NCI-H128 (cell line): ENCODE measurements around the gene HIGD1A.

Source experiments
- DNase-seq: peaks from one replicate; lab custom pipeline; 2025; ENCODE audit not compliant: unreplicated experiment; lab: John Stamatoyannopoulos, UW

Gene HIGD1A

GRCh38 chr3:42762046-42762724 is 42.1 kb downstream of the HIGD1A start:
- DNase-seq = no peak

- no peak for DNase-seq
These were observed 46.2 kb downstream of the HIGD1A start for GRCh38 chr3:42758126-42758525.

GRCh38 chr3:42756681-42757213 is 47.5 kb downstream of the HIGD1A start:
- DNase-seq = no peak

- DNase-seq = no peak
These were observed 48.4 kb downstream of the HIGD1A start for GRCh38 chr3:42755681-42756578.

- no peak for DNase-seq
These were observed 50.5 kb downstream of the HIGD1A start for GRCh38 chr3:42753757-42754156.

GRCh38 chr3:42752961-42753360 is 51.3 kb downstream of the HIGD1A start:
- no peak for DNase-seq

GRCh38 chr3:42752441-42752840 is 51.8 kb downstream of the HIGD1A start:
- no peak for DNase-seq

GRCh38 chr3:42751609-42752008 is 52.7 kb downstream of the HIGD1A start:
- DNase-seq = no peak

GRCh38 chr3:42750834-42751233 is 53.5 kb downstream of the HIGD1A start:
- no peak for DNase-seq

- DNase-seq = no peak
These were observed 54.5 kb downstream of the HIGD1A start for GRCh38 chr3:42749753-42750231.

- no peak for DNase-seq
These were observed 55.1 kb downstream of the HIGD1A start for GRCh38 chr3:42749025-42749752.

GRCh38 chr3:42747581-42747980 is 56.7 kb downstream of the HIGD1A start:
- no peak for DNase-seq

GRCh38 chr3:42746455-42747450 is 57.5 kb downstream of the HIGD1A start:
- DNase-seq = peak; percentile 11

- no peak for DNase-seq
These were observed 58.4 kb downstream of the HIGD1A start for GRCh38 chr3:42745776-42746454.

- no peak for DNase-seq
These were observed 59.0 kb downstream of the HIGD1A start for GRCh38 chr3:42745291-42745745.

GRCh38 chr3:42743204-42743995 is 60.9 kb downstream of the HIGD1A start:
- no peak for DNase-seq

GRCh38 chr3:42742688-42743087 is 61.6 kb downstream of the HIGD1A start:
- no peak for DNase-seq

GRCh38 chr3:42742259-42742658 is 62.0 kb downstream of the HIGD1A start:
- DNase-seq = no peak

GRCh38 chr3:42741796-42742195 is 62.5 kb downstream of the HIGD1A start:
- no peak for DNase-seq
